ENCODE results near the gene ADH5.
"Not testable (repeated sequence)": the region's sequence is repeated elsewhere in the genome, so short reads cannot be mapped to it uniquely, and the experiment has no call there.

Gene ADH5

DNA sequence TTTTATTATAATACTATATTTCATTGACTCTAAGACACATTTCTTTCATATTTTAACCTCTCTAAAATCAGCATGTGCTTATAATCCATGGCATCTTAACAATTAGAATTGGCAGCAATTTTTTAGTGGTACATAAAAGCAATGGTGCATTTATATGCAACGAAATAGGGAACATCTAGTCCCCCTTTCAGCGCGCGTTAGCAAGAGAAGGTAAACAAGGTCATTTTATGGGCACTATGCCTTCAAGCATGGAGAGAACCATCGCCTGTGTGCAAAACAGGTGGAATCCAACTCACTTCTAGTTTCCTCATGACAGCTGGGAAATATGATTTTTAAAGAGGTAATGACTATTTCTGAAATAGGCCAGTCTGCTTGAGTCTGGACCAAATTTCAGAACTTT is 6.4 kb downstream of the ADH5 start:
- H3K4me3 ChIP-seq (ENCODE audit: low read depth, low read length) = no peak overlapping the region
- DNase-seq (ENCODE audit: low read depth) = no peak
- TF ChIP-seq, protein P1, sequence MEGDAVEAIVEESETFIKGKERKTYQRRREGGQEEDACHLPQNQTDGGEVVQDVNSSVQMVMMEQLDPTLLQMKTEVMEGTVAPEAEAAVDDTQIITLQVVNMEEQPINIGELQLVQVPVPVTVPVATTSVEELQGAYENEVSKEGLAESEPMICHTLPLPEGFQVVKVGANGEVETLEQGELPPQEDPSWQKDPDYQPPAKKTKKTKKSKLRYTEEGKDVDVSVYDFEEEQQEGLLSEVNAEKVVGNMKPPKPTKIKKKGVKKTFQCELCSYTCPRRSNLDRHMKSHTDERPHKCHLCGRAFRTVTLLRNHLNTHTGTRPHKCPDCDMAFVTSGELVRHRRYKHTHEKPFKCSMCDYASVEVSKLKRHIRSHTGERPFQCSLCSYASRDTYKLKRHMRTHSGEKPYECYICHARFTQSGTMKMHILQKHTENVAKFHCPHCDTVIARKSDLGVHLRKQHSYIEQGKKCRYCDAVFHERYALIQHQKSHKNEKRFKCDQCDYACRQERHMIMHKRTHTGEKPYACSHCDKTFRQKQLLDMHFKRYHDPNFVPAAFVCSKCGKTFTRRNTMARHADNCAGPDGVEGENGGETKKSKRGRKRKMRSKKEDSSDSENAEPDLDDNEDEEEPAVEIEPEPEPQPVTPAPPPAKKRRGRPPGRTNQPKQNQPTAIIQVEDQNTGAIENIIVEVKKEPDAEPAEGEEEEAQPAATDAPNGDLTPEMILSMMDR (conservative IDR thresholded peaks at IDR 0.05; ENCODE audit: low read depth, low read length) = no peak

DNA sequence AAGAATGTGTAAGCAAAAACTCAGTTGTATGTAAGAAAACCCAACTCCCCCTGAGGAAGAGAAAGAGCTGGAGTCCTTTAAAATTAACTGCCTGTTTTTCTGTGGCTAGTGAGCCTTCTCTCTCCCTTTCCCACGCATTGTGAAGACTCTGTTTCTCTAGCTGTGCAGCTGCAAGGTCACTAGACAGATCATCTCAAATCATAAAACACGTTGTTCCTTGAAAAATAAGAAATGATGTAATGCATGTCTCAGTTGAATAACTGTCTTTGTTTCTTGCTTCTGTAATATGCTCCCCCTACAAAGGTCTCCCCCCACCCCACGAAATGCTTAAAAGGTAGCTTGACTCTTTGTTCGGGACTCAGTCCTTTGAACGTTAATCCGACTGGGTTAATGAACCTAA is 7.7 kb downstream of the ADH5 start:
- H3K4me3 ChIP-seq (ENCODE audit: low read depth, low read length); DNase-seq (ENCODE audit: low read depth): not testable (repeated sequence)

DNA sequence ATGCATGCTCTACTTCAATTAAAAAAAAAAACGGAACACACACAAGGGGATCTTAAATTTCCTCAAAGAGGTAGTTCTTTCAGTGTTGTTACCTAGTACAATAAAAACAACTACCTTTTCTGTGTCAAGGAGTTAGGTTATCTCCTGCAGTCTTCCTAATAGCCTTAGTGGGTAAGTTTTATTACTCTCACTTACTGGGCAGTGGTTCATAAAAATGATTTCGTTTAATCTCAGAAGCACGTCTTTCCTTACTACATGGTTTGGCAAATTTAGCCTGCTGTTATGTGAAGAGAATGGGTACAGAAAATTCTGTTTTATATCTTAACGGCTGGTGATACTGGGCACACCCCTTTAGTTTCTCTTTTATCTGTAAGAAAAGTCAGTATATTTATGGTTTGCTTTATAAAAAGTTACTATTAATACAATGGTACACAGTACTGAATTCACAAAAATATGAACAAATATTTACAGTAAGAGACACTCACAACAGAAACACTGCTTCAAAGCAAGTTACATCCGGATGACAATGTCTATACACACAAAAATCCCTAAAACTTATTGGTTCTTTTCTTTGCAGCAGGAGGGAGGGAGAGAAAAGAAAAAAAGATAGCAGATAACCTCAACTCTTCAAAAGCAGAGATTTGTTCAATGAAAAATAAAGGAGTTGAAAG is 8.8 kb downstream of the ADH5 start:
- DNase-seq (ENCODE audit: low read depth) = no peak
- H3K4me3 ChIP-seq (ENCODE audit: low read depth, low read length) = no peak overlapping the region
- TF ChIP-seq, protein P1 (conservative IDR thresholded peaks at IDR 0.05; ENCODE audit: low read depth, low read length) = no peak

DNA sequence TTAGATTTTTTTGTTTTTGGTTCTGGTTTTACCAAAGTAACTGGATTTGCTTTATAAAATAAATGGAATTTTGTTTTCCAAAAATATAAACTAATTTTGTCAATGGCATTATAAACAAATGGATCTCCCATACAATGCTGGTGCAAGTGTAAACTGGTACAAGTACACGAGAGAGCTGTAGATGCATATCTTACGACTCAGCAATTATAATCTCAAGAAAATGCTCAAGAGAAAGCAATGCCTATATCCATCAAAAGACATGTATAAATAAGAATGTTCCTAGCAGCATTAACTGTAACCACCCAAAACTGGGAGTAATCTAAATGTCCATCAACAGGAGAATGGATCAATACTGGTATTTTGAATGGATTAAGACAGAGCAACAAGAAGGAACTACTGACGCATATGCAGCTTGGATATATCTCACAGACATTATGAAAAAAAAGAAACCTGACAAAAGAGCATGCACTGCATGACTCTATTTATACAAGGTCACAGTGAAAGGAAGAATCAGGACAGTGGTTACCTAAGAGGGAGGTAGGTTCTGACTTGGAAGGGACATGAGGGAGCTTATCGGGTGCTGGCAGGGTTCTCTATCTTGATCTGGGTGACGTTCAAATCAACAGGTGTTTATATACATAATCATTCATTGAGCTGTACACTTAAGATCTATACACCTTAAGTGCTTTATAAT is 9.5 kb downstream of the ADH5 start:
- DNase-seq (ENCODE audit: low read depth) = no peak
- no peak overlapping the region for H3K4me3 ChIP-seq (ENCODE audit: low read depth, low read length)
- TF ChIP-seq, protein P1 (conservative IDR thresholded peaks at IDR 0.05; ENCODE audit: low read depth, low read length) = no peak

DNA sequence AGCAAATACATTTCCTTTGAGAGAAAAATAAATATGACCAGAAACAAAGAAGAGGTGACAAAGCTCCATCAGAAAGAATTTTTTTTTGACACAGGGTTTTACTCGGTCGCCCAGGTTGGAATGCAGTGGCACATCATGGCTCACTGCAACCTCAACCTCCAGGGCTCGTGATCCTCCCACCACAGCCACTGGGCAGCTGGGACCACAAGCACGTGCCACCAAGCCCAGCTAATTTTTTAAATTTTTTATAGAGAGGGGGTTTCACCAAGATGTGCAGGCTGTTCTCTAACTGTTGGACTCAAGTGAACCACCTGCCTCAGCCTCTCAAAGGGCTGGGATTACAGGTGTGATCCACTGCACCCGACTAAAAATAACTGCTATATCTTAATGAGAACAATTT is 10.3 kb downstream of the ADH5 start:
- no peak for DNase-seq (ENCODE audit: low read depth)
- TF ChIP-seq, protein P1 (conservative IDR thresholded peaks at IDR 0.05; ENCODE audit: low read depth, low read length) = no peak
- H3K4me3 ChIP-seq (ENCODE audit: low read depth, low read length) = no peak overlapping the region

DNA sequence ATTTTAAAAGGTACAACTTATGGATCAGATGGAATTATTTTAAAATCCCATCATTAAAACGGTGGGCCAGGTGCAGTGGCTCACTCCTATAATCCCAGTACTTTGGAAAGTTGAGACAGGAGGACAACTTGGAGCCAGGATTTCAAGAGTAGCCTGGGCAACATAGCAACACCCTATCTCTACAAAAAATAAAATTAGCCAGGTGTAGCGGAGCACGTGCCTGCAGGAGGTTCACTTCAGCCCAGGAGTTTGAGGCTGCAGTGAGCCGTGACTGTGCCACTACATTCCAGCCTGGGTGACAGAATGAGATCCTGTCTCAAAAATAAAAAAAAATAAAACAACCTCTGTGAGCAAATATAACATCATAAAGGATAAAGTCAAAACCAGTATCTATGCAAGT is 11.4 kb downstream of the ADH5 start:
- no peak overlapping the region for H3K4me3 ChIP-seq (ENCODE audit: low read depth, low read length)
- no peak for DNase-seq (ENCODE audit: low read depth)
- TF ChIP-seq, protein P1 (conservative IDR thresholded peaks at IDR 0.05; ENCODE audit: low read depth, low read length) = no peak

DNA sequence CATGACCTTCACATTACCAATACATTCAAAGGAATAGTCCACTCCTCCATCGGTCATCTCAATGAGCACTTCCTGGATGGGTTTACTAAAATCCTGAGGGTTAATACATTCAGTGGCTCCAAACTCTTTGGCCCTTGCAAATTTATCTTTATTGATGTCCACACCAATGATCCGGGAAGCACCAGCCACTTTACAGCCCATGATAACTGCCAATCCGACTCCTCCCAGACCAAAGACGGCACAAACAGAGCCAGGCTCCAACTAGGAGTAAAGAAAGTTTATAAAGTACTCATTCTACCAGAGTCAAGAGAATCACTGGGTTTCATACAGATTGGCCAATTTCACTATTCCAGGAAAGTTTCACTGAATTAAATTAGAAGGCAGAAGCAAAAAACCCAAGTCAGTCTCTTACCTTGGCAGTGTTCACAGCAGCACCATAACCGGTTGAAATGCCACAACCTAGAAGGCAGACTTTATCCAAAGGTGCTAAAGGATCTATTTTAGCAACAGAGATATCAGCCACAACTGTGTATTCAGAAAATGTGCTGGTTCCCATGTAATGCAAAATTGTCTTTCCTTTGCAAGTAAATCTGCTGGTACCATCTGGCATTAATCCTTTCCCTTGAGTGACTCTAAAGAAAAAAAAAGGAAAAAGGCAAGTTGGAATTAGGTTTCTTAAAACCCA is 12.2 kb downstream of the ADH5 start:
- H3K4me3 ChIP-seq (ENCODE audit: low read depth, low read length) = no peak overlapping the region
- TF ChIP-seq, protein P1 (conservative IDR thresholded peaks at IDR 0.05; ENCODE audit: low read depth, low read length) = no peak
- no peak for DNase-seq (ENCODE audit: low read depth)
